Fibroblast of skin of left quadriceps (primary cell): ENCODE data around the gene TPRKB.
"Not testable (repeated sequence)": the region's sequence is repeated elsewhere in the genome, so short reads cannot be mapped to it uniquely, and the experiment has no call there.

Experiments
- DNase-seq, 2 experiments: peaks; one replicate each; pipeline ENCODE4 v3.0.0-alpha.2; 2013; ENCODE audit warnings: low read depth in 2 of 2

Gene TPRKB

GRCh38 chr2:73739101-73739500, 2.0 kb upstream of the TPRKB start:
- DNase-seq, result no peak

GRCh38 chr2:73736378-73736777, 767 bp downstream of the TPRKB start:
- DNase-seq, result no peak

- no peak for DNase-seq
Measured at GRCh38 chr2:73730810-73731209, 6.3 kb downstream of the TPRKB start.

- DNase-seq, result no peak
Measured at GRCh38 chr2:73728711-73729110, 8.4 kb downstream of the TPRKB start.

- DNase-seq, result no peak
Measured at GRCh38 chr2:73728043-73728442, 9.1 kb downstream of the TPRKB start.

- DNase-seq, result not testable (repeated sequence)
Measured at GRCh38 chr2:73726657-73727056, 10.5 kb downstream of the TPRKB start.

- DNase-seq, result no peak
Measured at GRCh38 chr2:73718851-73719621, 18.1 kb downstream of the TPRKB start.

GRCh38 chr2:73718421-73718820, 18.7 kb downstream of the TPRKB start:
- DNase-seq, result no peak

- not testable (repeated sequence) for DNase-seq
Measured at GRCh38 chr2:73717695-73718094, 19.4 kb downstream of the TPRKB start.

GRCh38 chr2:73717251-73717606, 19.9 kb downstream of the TPRKB start:
- DNase-seq, result no peak

GRCh38 chr2:73716543-73717250, 20.4 kb downstream of the TPRKB start:
- peak; percentile 10 to 20 for DNase-seq

- no peak for DNase-seq
Measured at GRCh38 chr2:73714091-73714490, 23.1 kb downstream of the TPRKB start.

- no peak for DNase-seq
Measured at GRCh38 chr2:73708527-73708926, 28.6 kb downstream of the TPRKB start.

GRCh38 chr2:73707636-73708035, 29.5 kb downstream of the TPRKB start:
- DNase-seq, result no peak

GRCh38 chr2:73707058-73707457, 30.1 kb downstream of the TPRKB start:
- no peak for DNase-seq

- no peak for DNase-seq
Measured at GRCh38 chr2:73705091-73705490, 32.1 kb downstream of the TPRKB start.

- DNase-seq, result no peak
Measured at GRCh38 chr2:73704285-73704684, 32.9 kb downstream of the TPRKB start.

GRCh38 chr2:73703675-73704074, 33.5 kb downstream of the TPRKB start:
- DNase-seq, result no peak

- DNase-seq, result not testable (repeated sequence)
Measured at GRCh38 chr2:73702852-73703493, 34.2 kb downstream of the TPRKB start.

- DNase-seq, result no peak
Measured at GRCh38 chr2:73701968-73702665, 35.0 kb downstream of the TPRKB start.

GRCh38 chr2:73701448-73701765, 35.7 kb downstream of the TPRKB start:
- DNase-seq, result not testable (repeated sequence)

- no peak for DNase-seq
Measured at GRCh38 chr2:73700661-73701447, 36.3 kb downstream of the TPRKB start.
